NCI-H69 (cell line): ENCODE results near the gene PACSIN3.

Experiments used
- DNase-seq: peaks from one replicate; lab custom pipeline; 2025; lab: John Stamatoyannopoulos, UW

PACSIN3 gene

GRCh38 chr11:47176328-47177228 is 9.7 kb downstream of the PACSIN3 start, which contains the start of gene ARFGAP2:
Gene ARFGAP2 (minus strand): TSS chr11:47176879. CDS start chr11:47176853, 26 bp downstream.
- peak; percentile 99 for DNase-seq

- DNase-seq = no peak
Measured at GRCh38 chr11:47175746-47176327, 10.4 kb downstream of the PACSIN3 start.

GRCh38 chr11:47172740-47173336 is 13.4 kb downstream of the PACSIN3 start:
- DNase-seq = no peak

- DNase-seq = no peak
Measured at GRCh38 chr11:47171856-47172255, 14.4 kb downstream of the PACSIN3 start.

GRCh38 chr11:47171061-47171838 is 15.0 kb downstream of the PACSIN3 start:
- DNase-seq = no peak

GRCh38 chr11:47166368-47166767 is 19.9 kb downstream of the PACSIN3 start:
- no peak for DNase-seq

- DNase-seq = no peak
Measured at GRCh38 chr11:47165253-47165840, 20.9 kb downstream of the PACSIN3 start.

- DNase-seq = no peak
Measured at GRCh38 chr11:47164321-47164720, 21.9 kb downstream of the PACSIN3 start.

GRCh38 chr11:47163898-47164297 is 22.3 kb downstream of the PACSIN3 start:
- DNase-seq = no peak

- no peak for DNase-seq
Measured at GRCh38 chr11:47163193-47163592, 23.0 kb downstream of the PACSIN3 start.

GRCh38 chr11:47162426-47162825 is 23.8 kb downstream of the PACSIN3 start:
- no peak for DNase-seq

- no peak for DNase-seq
Measured at GRCh38 chr11:47161890-47162289, 24.3 kb downstream of the PACSIN3 start.

GRCh38 chr11:47161134-47161854 is 24.9 kb downstream of the PACSIN3 start:
- DNase-seq = peak; percentile 81

- peak; percentile 56 for DNase-seq
Measured at GRCh38 chr11:47160753-47161133, 25.5 kb downstream of the PACSIN3 start.

GRCh38 chr11:47158242-47158641 is 28.0 kb downstream of the PACSIN3 start:
- no peak for DNase-seq

GRCh38 chr11:47157805-47158204 is 28.4 kb downstream of the PACSIN3 start:
- no peak for DNase-seq

GRCh38 chr11:47156951-47157350 is 29.3 kb downstream of the PACSIN3 start:
- DNase-seq = no peak

GRCh38 chr11:47156333-47156732 is 29.9 kb downstream of the PACSIN3 start:
- peak; percentile 28 for DNase-seq

GRCh38 chr11:47155879-47156278 is 30.4 kb downstream of the PACSIN3 start:
- no peak for DNase-seq

- no peak for DNase-seq
Measured at GRCh38 chr11:47154616-47155570, 31.3 kb downstream of the PACSIN3 start.
